GM20000 (cell line): Measurements from ENCODE around the gene CCDC28A.
A peak's percentile ranks its signal among the peaks of the same experiment; 100 is the strongest.

Source experiments
- DNase-seq: peaks from one replicate; pipeline ENCODE4 v3.0.0; 2012; ENCODE audit warnings: low spot score
- TF ChIP-seq, protein P1 (sequence below): IDR thresholded peaks from 2 replicates; pipeline ENCODE4 v1.5.1; 2012; ENCODE audit warnings: mild to moderate bottlenecking, control low read depth; ENCODE audit errors: extremely low read depth, missing control alignments

The CCDC28A gene

DNA sequence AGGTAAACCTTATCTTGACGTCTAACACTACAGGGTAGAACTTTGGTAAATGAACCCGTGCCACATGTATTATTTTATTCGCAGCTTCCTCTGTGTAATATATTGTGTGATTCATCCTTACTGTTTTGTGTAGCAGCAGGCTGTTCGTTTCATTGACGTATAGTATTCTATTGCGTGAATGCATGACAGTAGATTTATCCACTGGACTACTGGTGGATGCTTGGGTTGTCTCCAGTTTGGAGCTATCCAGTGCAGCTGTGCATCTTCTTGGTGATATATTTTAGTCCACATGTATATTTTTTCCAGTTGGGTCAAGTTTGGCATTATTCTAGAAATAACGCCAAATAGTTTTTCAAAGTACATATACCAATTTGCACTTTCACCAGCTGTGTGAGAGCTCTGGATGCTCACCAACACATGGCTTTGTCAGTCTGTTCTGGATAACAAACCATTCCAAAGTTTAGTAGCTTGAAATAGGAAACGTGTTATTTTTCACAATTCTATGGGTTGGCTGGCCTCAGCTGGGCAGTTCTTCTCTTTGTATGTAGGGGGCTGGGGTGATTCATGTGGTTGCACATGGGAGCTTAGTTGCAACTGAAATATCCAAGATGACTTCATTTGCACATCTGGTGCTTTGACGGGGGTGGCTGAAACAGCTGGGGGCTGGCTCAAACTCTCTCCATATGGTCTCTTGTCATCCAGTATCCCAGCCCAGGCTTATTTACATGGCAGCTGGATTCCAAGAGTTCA, 31.6 kb downstream of the CCDC28A start:
- DNase-seq: no peak
- TF ChIP-seq, protein P1, sequence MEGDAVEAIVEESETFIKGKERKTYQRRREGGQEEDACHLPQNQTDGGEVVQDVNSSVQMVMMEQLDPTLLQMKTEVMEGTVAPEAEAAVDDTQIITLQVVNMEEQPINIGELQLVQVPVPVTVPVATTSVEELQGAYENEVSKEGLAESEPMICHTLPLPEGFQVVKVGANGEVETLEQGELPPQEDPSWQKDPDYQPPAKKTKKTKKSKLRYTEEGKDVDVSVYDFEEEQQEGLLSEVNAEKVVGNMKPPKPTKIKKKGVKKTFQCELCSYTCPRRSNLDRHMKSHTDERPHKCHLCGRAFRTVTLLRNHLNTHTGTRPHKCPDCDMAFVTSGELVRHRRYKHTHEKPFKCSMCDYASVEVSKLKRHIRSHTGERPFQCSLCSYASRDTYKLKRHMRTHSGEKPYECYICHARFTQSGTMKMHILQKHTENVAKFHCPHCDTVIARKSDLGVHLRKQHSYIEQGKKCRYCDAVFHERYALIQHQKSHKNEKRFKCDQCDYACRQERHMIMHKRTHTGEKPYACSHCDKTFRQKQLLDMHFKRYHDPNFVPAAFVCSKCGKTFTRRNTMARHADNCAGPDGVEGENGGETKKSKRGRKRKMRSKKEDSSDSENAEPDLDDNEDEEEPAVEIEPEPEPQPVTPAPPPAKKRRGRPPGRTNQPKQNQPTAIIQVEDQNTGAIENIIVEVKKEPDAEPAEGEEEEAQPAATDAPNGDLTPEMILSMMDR: no peak

DNA sequence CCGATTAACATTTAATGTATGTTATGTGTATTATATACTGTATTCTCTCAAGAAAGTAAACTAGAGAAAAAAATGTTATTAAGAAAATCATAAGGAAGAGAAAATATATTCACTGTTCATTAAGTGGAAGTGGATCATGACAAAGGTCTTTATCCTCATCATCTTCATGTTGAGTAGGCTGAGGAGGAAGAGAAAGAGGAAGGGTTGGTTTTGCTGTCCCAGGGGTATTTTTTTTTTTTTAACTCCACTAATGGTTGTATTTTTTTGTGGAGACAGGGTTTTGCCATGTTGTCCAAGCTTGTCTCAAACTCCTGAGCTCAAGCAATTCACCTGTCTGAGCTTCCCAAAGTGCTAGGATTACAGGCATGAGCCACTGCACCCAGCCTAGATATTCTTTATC, 33.3 kb downstream of the CCDC28A start:
- no peak for DNase-seq
- TF ChIP-seq, protein P1: no peak

DNA sequence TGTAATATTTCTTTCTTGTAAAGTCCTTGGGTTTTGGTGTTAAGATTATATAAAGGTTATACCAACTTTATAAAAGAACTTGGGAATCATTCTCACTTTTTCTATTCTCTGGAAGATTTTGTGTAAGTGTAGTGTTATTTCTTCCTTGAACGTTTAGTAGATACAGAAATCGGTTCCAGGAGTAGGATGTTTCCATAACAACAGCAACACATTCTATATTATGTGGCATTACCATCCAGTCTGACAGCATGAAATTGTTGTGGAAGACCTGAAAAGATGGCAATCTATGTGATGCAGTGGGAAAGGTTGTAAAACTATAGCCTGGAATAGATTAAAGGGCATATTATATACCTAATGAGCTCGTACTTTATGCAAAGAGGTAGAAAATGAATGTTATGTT, 36.1 kb downstream of the CCDC28A start:
- no peak for DNase-seq
- TF ChIP-seq, protein P1: no peak

GRCh38 chr6:138811866-138812265, 38.3 kb downstream of the CCDC28A start:
- TF ChIP-seq, protein P1: no peak
- no peak for DNase-seq

DNA sequence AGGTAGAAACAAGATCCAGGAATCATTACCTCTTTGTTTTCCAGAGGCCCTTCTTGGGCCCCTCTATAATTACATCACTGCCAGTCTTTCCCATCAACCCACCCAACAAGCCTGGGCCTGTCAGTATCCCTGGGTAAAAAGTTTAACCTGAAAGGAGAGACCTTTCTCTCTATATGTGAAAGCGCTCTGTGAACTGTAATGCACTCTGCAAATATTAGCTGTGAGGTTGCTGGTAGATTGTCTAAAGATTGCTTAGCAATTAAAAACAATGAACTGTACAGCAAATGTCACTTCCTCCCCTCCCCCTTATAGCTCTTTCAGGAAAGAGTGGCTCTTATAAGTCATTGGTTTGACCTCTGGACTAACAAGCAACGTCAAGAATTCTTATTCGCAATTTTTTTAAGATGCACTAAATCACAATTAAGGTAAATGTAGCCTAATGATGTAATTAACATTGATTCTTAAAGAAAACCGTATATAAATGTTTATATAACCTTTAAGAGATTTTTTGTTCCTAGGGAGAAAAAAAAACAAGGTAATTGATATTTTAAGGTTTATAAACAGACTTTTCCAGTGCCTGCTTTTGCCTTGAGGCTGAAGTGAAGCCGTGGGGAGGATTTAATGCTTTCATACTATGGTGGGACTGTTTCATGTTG, 40.7 kb downstream of the CCDC28A start:
- DNase-seq: no peak
- TF ChIP-seq, protein P1: no peak

GRCh38 chr6:138815221-138815620, 41.7 kb downstream of the CCDC28A start:
- DNase-seq: no peak

GRCh38 chr6:138815797-138816528, 42.4 kb downstream of the CCDC28A start:
- DNase-seq: peak; percentile 56
- TF ChIP-seq, protein P1: peak; percentile 57

More at GRCh38 chr6:138815221-138815620, 41.7 kb downstream of the CCDC28A start:
- TF ChIP-seq, protein P1: no peak
